HepG2 (cell line): Measurements from ENCODE around the gene CLEC14A. TPM values are rescaled to one million over a fixed set of nuclear protein-coding genes. Genes with fewer than 3 reads are reported as not detected.

Experiments
- EZH2 ChIP-seq: conservative IDR thresholded peaks from 2 replicates; pipeline ENCODE4 v1.6.1; 2012; ENCODE audit warnings: mild to moderate bottlenecking, low read depth, low read length, moderate library complexity
- HINFP ChIP-seq: sonication (generic); formaldehyde crosslinking; IDR thresholded peaks from 2 replicates; pipeline ENCODE4 v1.4.0; 2020; ENCODE audit warnings: low read depth, mild to moderate bottlenecking, missing genetic modification reagents
- HNRNPK ChIP-seq: fragments of 200-400 bp; formaldehyde crosslinking; IDR thresholded peaks from 2 replicates; pipeline ENCODE4 v1.6.1; 2018; ENCODE audit warnings: low read length, low read depth, moderate library complexity, mild to moderate bottlenecking; ENCODE audit not compliant: poor library complexity, severe bottlenecking
- PHF8 ChIP-seq: sonication (generic); formaldehyde crosslinking; IDR thresholded peaks from 2 replicates; pipeline ENCODE4 v1.5.0; 2020; ENCODE audit warnings: missing genetic modification reagents
- POGK ChIP-seq: sonication (generic); formaldehyde crosslinking; conservative IDR thresholded peaks from 2 replicates; pipeline ENCODE4 v1.8.0; 2022; ENCODE audit warnings: mild to moderate bottlenecking, moderate library complexity, missing genetic modification reagents
- ZFY ChIP-seq: sonication (generic); formaldehyde crosslinking; IDR thresholded peaks from 2 replicates; pipeline ENCODE4 v1.4.0; 2020; ENCODE audit warnings: missing genetic modification reagents
- ZNF251 ChIP-seq: sonication (generic); formaldehyde crosslinking; IDR thresholded peaks from 2 replicates; pipeline ENCODE4 v1.9.0; 2021; ENCODE audit warnings: mild to moderate bottlenecking, missing genetic modification reagents
- ZNF446 ChIP-seq: sonication (generic); formaldehyde crosslinking; IDR thresholded peaks from 2 replicates; pipeline ENCODE4 v1.5.0; 2020; ENCODE audit warnings: mild to moderate bottlenecking, missing genetic modification reagents
- ZNF468 ChIP-seq: sonication (generic); formaldehyde crosslinking; IDR thresholded peaks from 2 replicates; pipeline ENCODE4 v1.8.0; 2022; ENCODE audit warnings: mild to moderate bottlenecking, moderate library complexity, missing genetic modification reagents
- ZNF552 ChIP-seq: sonication (generic); formaldehyde crosslinking; IDR thresholded peaks from 2 replicates; pipeline ENCODE4 v1.9.0; 2022; ENCODE audit warnings: missing genetic modification reagents, mild to moderate bottlenecking, borderline replicate concordance
- ZNF556 ChIP-seq: sonication (generic); formaldehyde crosslinking; IDR thresholded peaks from 2 replicates; pipeline ENCODE4 v1.4.0; 2020; ENCODE audit warnings: mild to moderate bottlenecking, missing genetic modification reagents, borderline replicate concordance
- ZSCAN22 ChIP-seq: sonication (generic); formaldehyde crosslinking; IDR thresholded peaks from 2 replicates; pipeline ENCODE4 v1.4.0; 2020; ENCODE audit warnings: mild to moderate bottlenecking, missing genetic modification reagents
- polyA plus RNA-seq, 8 experiments: library from polyadenylated mRNA; depleted of rRNA in 3 of 8; stranded (reverse) in 7 of 8; unstranded in 1 of 8; fragments of >200 nt; fragmentation: Illumina TruSeq in 4 of 8; extraction: Trizol in 4 of 8; gene quantifications; 2 replicates each; pipeline versions ENCODE4 v1.2.1 to v1.2.3, GENCODE V29; 2011 to 2016; ENCODE audit warnings: low read depth in 4 of 8, missing spikeins in 1 of 8, mixed read lengths in 1 of 8; ENCODE audit not compliant: insufficient read depth in 1 of 8
- total RNA-seq, 5 experiments: library from RNA; depleted of rRNA; stranded (reverse); fragments of >200 nt; fragmentation: Illumina TruSeq; extraction: Trizol; gene quantifications; 2 replicates each; pipeline ENCODE4 v1.2.3, GENCODE V29; 2016; ENCODE audit warnings: low read depth in 1 of 5
- TF ChIP-seq, protein P1 (sequence below): sonication (generic); formaldehyde crosslinking; IDR thresholded peaks from 2 replicates; pipeline ENCODE4 v1.4.0; 2020; ENCODE audit warnings: mild to moderate bottlenecking, missing genetic modification reagents

CLEC14A gene
- total and polyA plus RNA-seq, 2 of the 13 experiments (the other 11 are each of a cell fraction or from before 2014, with no cell fraction given) = not detected

DNA sequence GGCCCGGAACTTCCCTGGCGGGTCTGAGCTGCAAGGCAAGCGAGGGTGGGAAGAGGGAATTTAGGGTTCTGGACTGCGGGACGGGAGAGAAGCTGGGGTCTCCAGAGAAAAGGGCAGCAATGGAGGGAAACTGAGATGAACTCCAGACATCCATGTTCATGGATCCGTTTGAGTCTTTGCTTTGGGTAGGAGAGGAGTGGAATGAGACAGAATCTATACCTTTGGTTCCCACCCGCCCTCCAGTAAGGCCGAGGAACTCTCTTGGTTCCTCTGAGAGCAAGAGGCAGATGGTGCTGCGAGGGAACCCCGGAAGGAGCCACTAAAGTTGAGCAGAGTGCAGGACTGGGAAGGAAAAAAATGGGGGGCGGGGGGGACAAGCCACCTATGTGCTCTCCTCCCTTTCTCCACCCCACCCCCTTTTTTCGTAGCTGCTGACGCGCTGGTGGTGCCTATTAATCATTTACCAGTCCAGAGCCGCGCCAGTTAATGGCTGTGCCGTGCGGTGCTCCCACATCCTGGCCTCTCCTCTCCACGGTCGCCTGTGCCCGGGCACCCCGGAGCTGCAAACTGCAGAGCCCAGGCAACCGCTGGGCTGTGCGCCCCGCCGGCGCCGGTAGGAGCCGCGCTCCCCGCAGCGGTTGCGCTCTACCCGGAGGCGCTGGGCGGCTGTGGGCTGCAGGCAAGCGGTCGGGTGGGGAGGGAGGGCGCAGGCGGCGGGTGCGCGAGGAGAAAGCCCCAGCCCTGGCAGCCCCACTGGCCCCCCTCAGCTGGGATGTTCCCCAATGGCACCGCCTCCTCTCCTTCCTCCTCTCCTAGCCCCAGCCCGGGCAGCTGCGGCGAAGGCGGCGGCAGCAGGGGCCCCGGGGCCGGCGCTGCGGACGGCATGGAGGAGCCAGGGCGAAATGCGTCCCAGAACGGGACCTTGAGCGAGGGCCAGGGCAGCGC is 47.0 kb downstream of the CLEC14A start (continued):
- TF ChIP-seq POGK = 0 out of 2 replicates have a peak, but pooled peaks have one; percentile 36
- no peak for TF ChIP-seq ZNF556
- TF ChIP-seq ZNF446 = 0 out of 2 replicates have a peak, but pooled peaks have one; percentile 82
- 0 out of 2 replicates have a peak, but pooled peaks have one; percentile 43 for TF ChIP-seq ZFY (CRISPR knock-in tag)
- TF ChIP-seq, protein P1, sequence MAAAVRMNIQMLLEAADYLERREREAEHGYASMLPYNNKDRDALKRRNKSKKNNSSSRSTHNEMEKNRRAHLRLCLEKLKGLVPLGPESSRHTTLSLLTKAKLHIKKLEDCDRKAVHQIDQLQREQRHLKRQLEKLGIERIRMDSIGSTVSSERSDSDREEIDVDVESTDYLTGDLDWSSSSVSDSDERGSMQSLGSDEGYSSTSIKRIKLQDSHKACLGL = 0 out of 2 replicates have a peak, but pooled peaks have one; percentile 6
- TF ChIP-seq ZSCAN22 (CRISPR knock-in tag) = no peak
- no peak for TF ChIP-seq ZNF468
- no peak for TF ChIP-seq ZNF251 (CRISPR knock-in tag)
- peak; percentile 17; the same call in 1 of the 2 replicates for TF ChIP-seq PHF8
- TF ChIP-seq EZH2 = 0 out of 2 replicates have a peak, but pooled peaks have one; percentile 79
- TF ChIP-seq HNRNPK = peak; percentile 73
- 0 out of 2 replicates have a peak, but pooled peaks have one; percentile 13 for TF ChIP-seq ZNF552 (CRISPR knock-in tag)
- 0 out of 2 replicates have a peak, but pooled peaks have one; percentile 2 for TF ChIP-seq HINFP (CRISPR knock-in tag)
